ENCODE measurements around the gene PLD1. TPM values are rescaled to one million over a fixed set of nuclear protein-coding genes. Genes with fewer than 3 reads are reported as not detected.

Gene PLD1
- total and polyA plus RNA-seq, 4 donors = 3.1 to 31.1 (median 12.2) TPM

- peaks cover 0 to 5% (median 0%) of the 10 kb centered on the region in 3 donors for H3K27me3 ChIP-seq (ENCODE audit: control insufficient read depth in 3 of 3, insufficient read depth in 3 of 3, low read length in 2 of 3)
- ATAC-seq (ENCODE audit: insufficient read depth, low FRiP score) (no peak), DNase-seq (no peak)
- no peaks in the 10 kb centered on the region for H3K36me3 ChIP-seq (ENCODE audit: control insufficient read depth in 4 of 4, insufficient read depth in 4 of 4, low read length in 4 of 4)
- no peak overlapping the region for H3K9ac ChIP-seq (ENCODE audit: insufficient read depth in 1 of 2, low read length in 2 of 2)
- no peak overlapping the region for H3K4me3 ChIP-seq
- peak overlapping the region in 1 of 2 donors; percentile 7 for H3K27ac ChIP-seq (ENCODE audit: low read depth in 1 of 2, low read length in 1 of 2)
- no peak for TF ChIP-seq CTCF (IDR thresholded peaks at IDR 0.05; ENCODE audit: control extremely low read depth, extremely low read depth)
- no peaks in the 10 kb centered on the region for H3K9me3 ChIP-seq (ENCODE audit: control insufficient read depth in 4 of 4, insufficient read depth in 3 of 4, low read length in 3 of 4)
- H3K4me1 ChIP-seq (ENCODE audit: control insufficient read depth in 5 of 5, insufficient read depth in 5 of 5, low read length in 5 of 5) = peaks cover 0 to 17% (median 7%) of the 10 kb centered on the region in 5 donors
- WGBS, 2 donors = 73 to 90% methylated on average over 3 of the region's 3 CpGs
Observed at GRCh38 chr3:171813278-171813896, 3.1 kb upstream of the PLD1 start.

- H3K36me3 ChIP-seq (ENCODE audit: control insufficient read depth in 4 of 4, insufficient read depth in 4 of 4, low read length in 4 of 4) = no peaks in the 10 kb centered on the region
- ATAC-seq (ENCODE audit: insufficient read depth, low FRiP score) = no peak
- H3K4me3 ChIP-seq = no peak overlapping the region
- H3K9ac ChIP-seq (ENCODE audit: insufficient read depth in 1 of 2, low read length in 2 of 2) = no peak overlapping the region
- 88 to 92% methylated on average over 2 of the region's 2 CpGs for WGBS, 2 donors
- TF ChIP-seq CTCF (IDR thresholded peaks at IDR 0.05; ENCODE audit: control extremely low read depth, extremely low read depth) = no peak
- H3K27me3 ChIP-seq (ENCODE audit: control insufficient read depth in 3 of 3, insufficient read depth in 3 of 3, low read length in 2 of 3) = peaks cover 0 to 5% (median 0%) of the 10 kb centered on the region in 3 donors
- H3K27ac ChIP-seq (ENCODE audit: low read depth in 1 of 2, low read length in 1 of 2) = no peak overlapping the region
- DNase-seq = no peak
- peaks cover 0 to 17% (median 7%) of the 10 kb centered on the region in 5 donors for H3K4me1 ChIP-seq (ENCODE audit: control insufficient read depth in 5 of 5, insufficient read depth in 5 of 5, low read length in 5 of 5)
- H3K9me3 ChIP-seq (ENCODE audit: control insufficient read depth in 4 of 4, insufficient read depth in 3 of 4, low read length in 3 of 4) = no peaks in the 10 kb centered on the region
Observed at GRCh38 chr3:171812811-171813210, 2.5 kb upstream of the PLD1 start.

- Histone ChIP-seq H3K4me3 (no peak overlapping the region), H3K4me1 (ENCODE audit: control insufficient read depth in 5 of 5, insufficient read depth in 5 of 5, low read length in 5 of 5) (peaks cover 0 to 18% (median 7%) of the 10 kb centered on the region in 5 donors), H3K27ac (ENCODE audit: low read depth in 1 of 2, low read length in 1 of 2) (peak overlapping the region in 1 of 2 donors; percentile 53), H3K36me3 (ENCODE audit: control insufficient read depth in 4 of 4, insufficient read depth in 4 of 4, low read length in 4 of 4) (no peaks in the 10 kb centered on the region), H3K9me3 (ENCODE audit: control insufficient read depth in 4 of 4, insufficient read depth in 3 of 4, low read length in 3 of 4) (no peaks in the 10 kb centered on the region), H3K27me3 (ENCODE audit: control insufficient read depth in 3 of 3, insufficient read depth in 3 of 3, low read length in 2 of 3) (peaks cover 0 to 5% (median 0%) of the 10 kb centered on the region in 3 donors), H3K9ac (ENCODE audit: insufficient read depth in 1 of 2, low read length in 2 of 2) (no peak overlapping the region)
- DNase-seq (no peak), ATAC-seq (ENCODE audit: insufficient read depth, low FRiP score) (no peak)
- no peak for TF ChIP-seq CTCF (IDR thresholded peaks at IDR 0.05; ENCODE audit: control extremely low read depth, extremely low read depth)
- WGBS, 2 donors = 96 to 97% methylated on average over 9 of the region's 9 CpGs
Observed at GRCh38 chr3:171811913-171812335, 1.6 kb upstream of the PLD1 start.
